ENCODE results near the gene ABCA3. TPM values are rescaled to one million over a fixed set of nuclear protein-coding genes. Genes with fewer than 3 reads are reported as not detected.

The ABCA3 gene
- total and polyA plus RNA-seq, 2 experiments from 2014 or later: 3.0 to 4.1 TPM

DNA sequence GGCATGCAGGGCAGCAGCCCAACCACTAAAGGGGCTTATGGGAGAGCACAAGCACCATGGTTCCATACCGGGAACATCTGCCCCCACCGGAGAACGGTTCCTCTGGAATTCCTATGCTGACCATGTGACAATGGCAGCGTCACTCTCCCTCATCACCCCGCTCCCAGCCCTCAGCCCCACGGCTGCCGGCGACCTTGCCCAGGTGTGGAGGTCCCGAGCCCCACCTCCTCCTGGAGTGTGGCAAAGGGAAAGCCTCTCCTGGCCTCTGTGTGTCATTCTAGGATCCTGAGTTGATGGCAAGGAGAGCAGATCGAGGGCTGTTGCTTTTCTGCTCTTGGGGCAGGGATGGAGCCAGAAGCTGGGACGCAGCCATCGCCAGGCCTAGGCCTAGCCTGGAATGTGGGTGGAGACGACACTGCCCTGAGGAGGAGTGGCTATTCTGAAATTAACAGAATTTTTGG is 54.8 kb downstream of the ABCA3 start:
- Mint-ChIP-seq H3K27ac (no peak overlapping the region), H3K4me1 (no peaks in the 10 kb centered on the region), H3K9me3 (no peaks in the 10 kb centered on the region), H3K4me3 (no peak overlapping the region), H3K36me3 (ENCODE audit: low read depth) (no peaks in the 10 kb centered on the region; the same call in 2 of the 3 replicates), H3K27me3 (ENCODE audit: insufficient read depth, low read depth, poor library complexity) (peaks cover 6% of the 10 kb centered on the region)
- TF ChIP-seq ZNF331 (CRISPR knock-in tag; IDR thresholded peaks at IDR 0.05; ENCODE audit: low read depth) (no peak), ZNF114 (CRISPR knock-in tag; IDR thresholded peaks at IDR 0.05) (no peak), EZH2 (IDR thresholded peaks at IDR 0.05; ENCODE audit: low read depth, unreplicated experiment) (no peak), EZH2phosphoT487 (IDR thresholded peaks at IDR 0.05; ENCODE audit: unreplicated experiment) (no peak), JUNB (IDR thresholded peaks at IDR 0.05; ENCODE audit: unreplicated experiment) (no peak), NANOG (IDR thresholded peaks at IDR 0.05; ENCODE audit: borderline replicate concordance) (no peak), POLR2AphosphoS5 (IDR thresholded peaks at IDR 0.05; ENCODE audit: low read depth) (no peak)
- TF ChIP-seq, protein P1, sequence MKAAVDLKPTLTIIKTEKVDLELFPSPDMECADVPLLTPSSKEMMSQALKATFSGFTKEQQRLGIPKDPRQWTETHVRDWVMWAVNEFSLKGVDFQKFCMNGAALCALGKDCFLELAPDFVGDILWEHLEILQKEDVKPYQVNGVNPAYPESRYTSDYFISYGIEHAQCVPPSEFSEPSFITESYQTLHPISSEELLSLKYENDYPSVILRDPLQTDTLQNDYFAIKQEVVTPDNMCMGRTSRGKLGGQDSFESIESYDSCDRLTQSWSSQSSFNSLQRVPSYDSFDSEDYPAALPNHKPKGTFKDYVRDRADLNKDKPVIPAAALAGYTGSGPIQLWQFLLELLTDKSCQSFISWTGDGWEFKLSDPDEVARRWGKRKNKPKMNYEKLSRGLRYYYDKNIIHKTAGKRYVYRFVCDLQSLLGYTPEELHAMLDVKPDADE (IDR thresholded peaks at IDR 0.05): no peak
- TF ChIP-seq, protein P2, sequence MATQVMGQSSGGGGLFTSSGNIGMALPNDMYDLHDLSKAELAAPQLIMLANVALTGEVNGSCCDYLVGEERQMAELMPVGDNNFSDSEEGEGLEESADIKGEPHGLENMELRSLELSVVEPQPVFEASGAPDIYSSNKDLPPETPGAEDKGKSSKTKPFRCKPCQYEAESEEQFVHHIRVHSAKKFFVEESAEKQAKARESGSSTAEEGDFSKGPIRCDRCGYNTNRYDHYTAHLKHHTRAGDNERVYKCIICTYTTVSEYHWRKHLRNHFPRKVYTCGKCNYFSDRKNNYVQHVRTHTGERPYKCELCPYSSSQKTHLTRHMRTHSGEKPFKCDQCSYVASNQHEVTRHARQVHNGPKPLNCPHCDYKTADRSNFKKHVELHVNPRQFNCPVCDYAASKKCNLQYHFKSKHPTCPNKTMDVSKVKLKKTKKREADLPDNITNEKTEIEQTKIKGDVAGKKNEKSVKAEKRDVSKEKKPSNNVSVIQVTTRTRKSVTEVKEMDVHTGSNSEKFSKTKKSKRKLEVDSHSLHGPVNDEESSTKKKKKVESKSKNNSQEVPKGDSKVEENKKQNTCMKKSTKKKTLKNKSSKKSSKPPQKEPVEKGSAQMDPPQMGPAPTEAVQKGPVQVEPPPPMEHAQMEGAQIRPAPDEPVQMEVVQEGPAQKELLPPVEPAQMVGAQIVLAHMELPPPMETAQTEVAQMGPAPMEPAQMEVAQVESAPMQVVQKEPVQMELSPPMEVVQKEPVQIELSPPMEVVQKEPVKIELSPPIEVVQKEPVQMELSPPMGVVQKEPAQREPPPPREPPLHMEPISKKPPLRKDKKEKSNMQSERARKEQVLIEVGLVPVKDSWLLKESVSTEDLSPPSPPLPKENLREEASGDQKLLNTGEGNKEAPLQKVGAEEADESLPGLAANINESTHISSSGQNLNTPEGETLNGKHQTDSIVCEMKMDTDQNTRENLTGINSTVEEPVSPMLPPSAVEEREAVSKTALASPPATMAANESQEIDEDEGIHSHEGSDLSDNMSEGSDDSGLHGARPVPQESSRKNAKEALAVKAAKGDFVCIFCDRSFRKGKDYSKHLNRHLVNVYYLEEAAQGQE (IDR thresholded peaks at IDR 0.05; ENCODE audit: unreplicated experiment): no peak
- TF ChIP-seq, protein P3, sequence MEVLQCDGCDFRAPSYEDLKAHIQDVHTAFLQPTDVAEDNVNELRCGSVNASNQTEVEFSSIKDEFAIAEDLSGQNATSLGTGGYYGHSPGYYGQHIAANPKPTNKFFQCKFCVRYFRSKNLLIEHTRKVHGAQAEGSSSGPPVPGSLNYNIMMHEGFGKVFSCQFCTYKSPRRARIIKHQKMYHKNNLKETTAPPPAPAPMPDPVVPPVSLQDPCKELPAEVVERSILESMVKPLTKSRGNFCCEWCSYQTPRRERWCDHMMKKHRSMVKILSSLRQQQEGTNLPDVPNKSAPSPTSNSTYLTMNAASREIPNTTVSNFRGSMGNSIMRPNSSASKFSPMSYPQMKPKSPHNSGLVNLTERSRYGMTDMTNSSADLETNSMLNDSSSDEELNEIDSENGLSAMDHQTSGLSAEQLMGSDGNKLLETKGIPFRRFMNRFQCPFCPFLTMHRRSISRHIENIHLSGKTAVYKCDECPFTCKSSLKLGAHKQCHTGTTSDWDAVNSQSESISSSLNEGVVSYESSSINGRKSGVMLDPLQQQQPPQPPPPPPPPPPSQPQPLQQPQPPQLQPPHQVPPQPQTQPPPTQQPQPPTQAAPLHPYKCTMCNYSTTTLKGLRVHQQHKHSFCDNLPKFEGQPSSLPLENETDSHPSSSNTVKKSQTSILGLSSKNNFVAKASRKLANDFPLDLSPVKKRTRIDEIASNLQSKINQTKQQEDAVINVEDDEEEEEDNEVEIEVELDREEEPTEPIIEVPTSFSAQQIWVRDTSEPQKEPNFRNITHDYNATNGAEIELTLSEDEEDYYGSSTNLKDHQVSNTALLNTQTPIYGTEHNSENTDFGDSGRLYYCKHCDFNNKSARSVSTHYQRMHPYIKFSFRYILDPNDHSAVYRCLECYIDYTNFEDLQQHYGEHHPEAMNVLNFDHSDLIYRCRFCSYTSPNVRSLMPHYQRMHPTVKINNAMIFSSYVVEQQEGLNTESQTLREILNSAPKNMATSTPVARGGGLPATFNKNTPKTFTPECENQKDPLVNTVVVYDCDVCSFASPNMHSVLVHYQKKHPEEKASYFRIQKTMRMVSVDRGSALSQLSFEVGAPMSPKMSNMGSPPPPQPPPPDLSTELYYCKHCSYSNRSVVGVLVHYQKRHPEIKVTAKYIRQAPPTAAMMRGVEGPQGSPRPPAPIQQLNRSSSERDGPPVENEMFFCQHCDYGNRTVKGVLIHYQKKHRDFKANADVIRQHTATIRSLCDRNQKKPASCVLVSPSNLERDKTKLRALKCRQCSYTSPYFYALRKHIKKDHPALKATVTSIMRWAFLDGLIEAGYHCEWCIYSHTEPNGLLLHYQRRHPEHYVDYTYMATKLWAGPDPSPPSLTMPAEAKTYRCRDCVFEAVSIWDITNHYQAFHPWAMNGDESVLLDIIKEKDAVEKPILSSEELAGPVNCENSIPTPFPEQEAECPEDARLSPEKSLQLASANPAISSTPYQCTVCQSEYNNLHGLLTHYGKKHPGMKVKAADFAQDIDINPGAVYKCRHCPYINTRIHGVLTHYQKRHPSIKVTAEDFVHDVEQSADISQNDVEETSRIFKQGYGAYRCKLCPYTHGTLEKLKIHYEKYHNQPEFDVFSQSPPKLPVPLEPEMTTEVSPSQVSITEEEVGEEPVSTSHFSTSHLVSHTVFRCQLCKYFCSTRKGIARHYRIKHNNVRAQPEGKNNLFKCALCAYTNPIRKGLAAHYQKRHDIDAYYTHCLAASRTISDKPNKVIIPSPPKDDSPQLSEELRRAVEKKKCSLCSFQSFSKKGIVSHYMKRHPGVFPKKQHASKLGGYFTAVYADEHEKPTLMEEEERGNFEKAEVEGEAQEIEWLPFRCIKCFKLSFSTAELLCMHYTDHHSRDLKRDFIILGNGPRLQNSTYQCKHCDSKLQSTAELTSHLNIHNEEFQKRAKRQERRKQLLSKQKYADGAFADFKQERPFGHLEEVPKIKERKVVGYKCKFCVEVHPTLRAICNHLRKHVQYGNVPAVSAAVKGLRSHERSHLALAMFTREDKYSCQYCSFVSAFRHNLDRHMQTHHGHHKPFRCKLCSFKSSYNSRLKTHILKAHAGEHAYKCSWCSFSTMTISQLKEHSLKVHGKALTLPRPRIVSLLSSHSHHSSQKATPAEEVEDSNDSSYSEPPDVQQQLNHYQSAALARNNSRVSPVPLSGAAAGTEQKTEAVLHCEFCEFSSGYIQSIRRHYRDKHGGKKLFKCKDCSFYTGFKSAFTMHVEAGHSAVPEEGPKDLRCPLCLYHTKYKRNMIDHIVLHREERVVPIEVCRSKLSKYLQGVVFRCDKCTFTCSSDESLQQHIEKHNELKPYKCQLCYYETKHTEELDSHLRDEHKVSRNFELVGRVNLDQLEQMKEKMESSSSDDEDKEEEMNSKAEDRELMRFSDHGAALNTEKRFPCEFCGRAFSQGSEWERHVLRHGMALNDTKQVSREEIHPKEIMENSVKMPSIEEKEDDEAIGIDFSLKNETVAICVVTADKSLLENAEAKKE (CRISPR knock-in tag; IDR thresholded peaks at IDR 0.05): no peak
- TF ChIP-seq, protein P4, sequence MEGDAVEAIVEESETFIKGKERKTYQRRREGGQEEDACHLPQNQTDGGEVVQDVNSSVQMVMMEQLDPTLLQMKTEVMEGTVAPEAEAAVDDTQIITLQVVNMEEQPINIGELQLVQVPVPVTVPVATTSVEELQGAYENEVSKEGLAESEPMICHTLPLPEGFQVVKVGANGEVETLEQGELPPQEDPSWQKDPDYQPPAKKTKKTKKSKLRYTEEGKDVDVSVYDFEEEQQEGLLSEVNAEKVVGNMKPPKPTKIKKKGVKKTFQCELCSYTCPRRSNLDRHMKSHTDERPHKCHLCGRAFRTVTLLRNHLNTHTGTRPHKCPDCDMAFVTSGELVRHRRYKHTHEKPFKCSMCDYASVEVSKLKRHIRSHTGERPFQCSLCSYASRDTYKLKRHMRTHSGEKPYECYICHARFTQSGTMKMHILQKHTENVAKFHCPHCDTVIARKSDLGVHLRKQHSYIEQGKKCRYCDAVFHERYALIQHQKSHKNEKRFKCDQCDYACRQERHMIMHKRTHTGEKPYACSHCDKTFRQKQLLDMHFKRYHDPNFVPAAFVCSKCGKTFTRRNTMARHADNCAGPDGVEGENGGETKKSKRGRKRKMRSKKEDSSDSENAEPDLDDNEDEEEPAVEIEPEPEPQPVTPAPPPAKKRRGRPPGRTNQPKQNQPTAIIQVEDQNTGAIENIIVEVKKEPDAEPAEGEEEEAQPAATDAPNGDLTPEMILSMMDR (conservative IDR thresholded peaks at IDR 0.05; ENCODE audit: low read depth in 2 of 2): no peak
- H3K27ac ChIP-seq (ENCODE audit: low read depth): no peak overlapping the region
- no peaks in the 10 kb centered on the region for H3K9me2 ChIP-seq (ENCODE audit: insufficient read depth)
- H2AFZ ChIP-seq: no peak overlapping the region
- no peaks in the 10 kb centered on the region for H3K4me1 ChIP-seq (ENCODE audit: insufficient read depth)
- no peak overlapping the region for H3K4me2 ChIP-seq
- ATAC-seq (no peak), DNase-seq (ENCODE audit: low spot score) (no peak)
- H3F3A ChIP-seq (replicated peaks; ENCODE audit: low read depth): no peaks in the 10 kb centered on the region
- H4K20me1 ChIP-seq (replicated peaks; ENCODE audit: insufficient read depth): no peaks in the 10 kb centered on the region; the same call in 1 of the 2 replicates
- no peaks in the 10 kb centered on the region for H3K79me2 ChIP-seq (replicated peaks; ENCODE audit: insufficient read depth)
- no peak overlapping the region for H3K4me3 ChIP-seq
- H3K27me3 ChIP-seq (ENCODE audit: insufficient read depth): no peaks in the 10 kb centered on the region
- H3K36me3 ChIP-seq (ENCODE audit: insufficient read depth): no peaks in the 10 kb centered on the region
